AG09309 (cell line): ENCODE results near the gene WTIP.
"Not testable (repeated sequence)": the region's sequence is repeated elsewhere in the genome, so short reads cannot be mapped to it uniquely, and the experiment has no call there.

Source experiments
- DNase-seq: peaks from one replicate; pipeline ENCODE4 v3.0.0-alpha.2; 2010; ENCODE audit warnings: low read depth
- H3K4me3 ChIP-seq: 2 replicates; pipeline ENCODE4 v1.5.1; 2011; ENCODE audit warnings: mild to moderate bottlenecking, low read depth, low read length, moderate library complexity; ENCODE audit not compliant: control insufficient read depth
- TF ChIP-seq, protein P1 (sequence below): IDR thresholded peaks from 2 replicates; pipeline ENCODE4 v1.5.1; 2011; ENCODE audit warnings: mild to moderate bottlenecking, low read depth, low read length, inconsistent platforms; ENCODE audit not compliant: insufficient read depth, control insufficient read depth; ENCODE audit errors: missing control alignments

Gene WTIP

DNA sequence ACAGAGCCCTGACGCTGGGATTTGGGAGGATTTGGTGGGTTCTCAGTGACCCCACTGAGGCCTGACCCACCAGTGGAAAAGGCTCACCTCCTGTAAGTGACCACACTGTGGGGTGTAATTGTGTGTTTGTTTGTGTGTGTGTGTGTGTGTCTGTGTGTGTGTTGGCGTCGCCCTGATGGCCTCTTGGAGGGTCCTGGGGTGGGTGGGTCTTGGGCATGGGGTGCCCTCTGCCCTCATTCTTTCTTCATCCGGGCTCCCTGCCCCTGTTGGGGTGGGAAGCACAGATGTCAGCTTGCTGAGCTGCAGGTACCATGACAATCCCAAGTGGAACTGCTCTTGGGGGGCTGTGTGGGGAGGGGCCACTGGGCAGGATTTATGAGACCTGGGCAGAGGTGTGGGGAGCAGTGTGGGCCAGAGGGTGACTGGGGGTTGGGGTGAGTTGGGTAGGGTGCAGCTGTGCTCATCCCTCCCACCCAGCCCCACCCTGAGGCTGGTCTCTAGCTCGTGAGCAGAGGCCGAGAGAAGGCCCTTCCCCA, 22.8 kb downstream of the WTIP start:
- TF ChIP-seq, protein P1, sequence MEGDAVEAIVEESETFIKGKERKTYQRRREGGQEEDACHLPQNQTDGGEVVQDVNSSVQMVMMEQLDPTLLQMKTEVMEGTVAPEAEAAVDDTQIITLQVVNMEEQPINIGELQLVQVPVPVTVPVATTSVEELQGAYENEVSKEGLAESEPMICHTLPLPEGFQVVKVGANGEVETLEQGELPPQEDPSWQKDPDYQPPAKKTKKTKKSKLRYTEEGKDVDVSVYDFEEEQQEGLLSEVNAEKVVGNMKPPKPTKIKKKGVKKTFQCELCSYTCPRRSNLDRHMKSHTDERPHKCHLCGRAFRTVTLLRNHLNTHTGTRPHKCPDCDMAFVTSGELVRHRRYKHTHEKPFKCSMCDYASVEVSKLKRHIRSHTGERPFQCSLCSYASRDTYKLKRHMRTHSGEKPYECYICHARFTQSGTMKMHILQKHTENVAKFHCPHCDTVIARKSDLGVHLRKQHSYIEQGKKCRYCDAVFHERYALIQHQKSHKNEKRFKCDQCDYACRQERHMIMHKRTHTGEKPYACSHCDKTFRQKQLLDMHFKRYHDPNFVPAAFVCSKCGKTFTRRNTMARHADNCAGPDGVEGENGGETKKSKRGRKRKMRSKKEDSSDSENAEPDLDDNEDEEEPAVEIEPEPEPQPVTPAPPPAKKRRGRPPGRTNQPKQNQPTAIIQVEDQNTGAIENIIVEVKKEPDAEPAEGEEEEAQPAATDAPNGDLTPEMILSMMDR = no peak
- no peak for DNase-seq
- no peak overlapping the region for H3K4me3 ChIP-seq

DNA sequence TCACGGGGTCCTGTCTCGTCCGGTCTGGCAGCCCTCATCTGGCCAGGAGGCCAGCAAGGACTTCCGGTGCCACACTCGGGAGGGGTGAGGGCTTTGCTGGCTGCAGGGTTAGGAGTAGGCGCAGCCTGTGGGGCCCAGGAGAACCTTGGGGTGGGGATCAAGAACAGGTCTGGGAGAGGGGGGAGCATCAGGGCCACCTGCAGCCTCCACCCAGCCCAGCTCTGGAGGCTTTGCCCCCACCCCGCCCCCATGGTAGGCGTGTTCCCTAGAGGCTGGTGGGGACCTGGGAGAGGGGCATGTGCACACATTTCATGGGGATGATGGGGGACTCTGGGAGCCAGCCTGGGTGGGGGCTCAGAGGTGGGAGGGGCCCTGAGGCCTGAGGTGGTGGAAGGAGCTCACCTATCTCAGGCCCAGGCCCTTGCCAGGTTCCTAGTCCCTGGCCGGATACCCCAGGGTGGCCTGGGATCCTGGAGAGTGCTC, 23.3 kb downstream of the WTIP start:
- TF ChIP-seq, protein P1 = no peak
- no peak for DNase-seq
- no peak overlapping the region for H3K4me3 ChIP-seq

DNA sequence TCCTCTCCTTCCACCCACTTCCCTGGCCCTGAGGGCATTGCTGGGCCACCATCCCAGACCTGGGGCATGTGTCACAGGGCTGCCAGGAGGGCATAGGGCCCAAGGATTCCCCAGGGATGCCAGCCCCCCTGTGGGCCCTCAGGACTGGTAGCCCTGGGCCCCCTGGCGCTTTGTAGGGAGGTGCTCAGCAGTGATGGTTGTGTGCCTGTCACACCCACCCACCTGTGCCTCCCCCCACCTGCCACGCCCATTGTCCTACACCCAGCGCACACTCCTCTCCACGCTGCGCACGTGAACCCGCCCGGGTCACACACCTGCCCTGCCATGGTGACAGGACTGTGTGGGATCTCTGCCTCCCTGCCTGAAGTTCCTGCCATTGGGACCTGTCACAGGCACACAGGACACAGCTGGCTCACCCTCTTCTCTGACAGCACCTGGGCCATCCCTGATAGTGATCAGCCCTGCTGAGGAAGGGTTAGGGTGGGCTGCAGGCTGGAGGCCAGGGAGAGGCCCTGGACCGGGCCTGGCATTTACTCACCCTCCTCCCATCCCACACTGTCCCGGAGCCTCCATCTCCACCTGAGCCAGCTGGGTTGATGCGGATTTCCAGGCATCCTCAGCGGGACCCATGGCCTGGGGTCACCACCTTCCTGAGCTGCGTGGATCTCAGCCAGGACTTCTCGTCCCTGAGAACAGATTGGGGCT, 23.9 kb downstream of the WTIP start:
- H3K4me3 ChIP-seq = no peak overlapping the region
- no peak for DNase-seq
- TF ChIP-seq, protein P1 = no peak

DNA sequence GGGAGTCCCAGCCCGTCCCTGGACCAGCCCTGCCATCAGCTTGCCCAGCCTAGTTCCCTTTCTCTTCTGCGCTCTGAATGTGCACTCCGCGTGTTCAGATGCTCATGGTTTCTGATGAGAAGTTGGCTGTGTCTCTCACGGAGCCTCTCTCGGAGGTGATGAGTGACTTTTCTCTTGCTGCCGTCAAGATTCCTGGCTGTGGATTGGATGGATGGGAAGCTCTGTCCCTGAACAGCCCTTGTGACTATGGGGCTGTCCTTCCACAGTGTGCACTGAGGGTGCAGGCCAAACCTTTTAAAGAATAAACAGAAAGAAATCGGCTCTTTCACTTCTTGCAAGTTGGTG, 24.4 kb downstream of the WTIP start:
- DNase-seq = no peak
- no peak overlapping the region for H3K4me3 ChIP-seq
- TF ChIP-seq, protein P1 = no peak

DNA sequence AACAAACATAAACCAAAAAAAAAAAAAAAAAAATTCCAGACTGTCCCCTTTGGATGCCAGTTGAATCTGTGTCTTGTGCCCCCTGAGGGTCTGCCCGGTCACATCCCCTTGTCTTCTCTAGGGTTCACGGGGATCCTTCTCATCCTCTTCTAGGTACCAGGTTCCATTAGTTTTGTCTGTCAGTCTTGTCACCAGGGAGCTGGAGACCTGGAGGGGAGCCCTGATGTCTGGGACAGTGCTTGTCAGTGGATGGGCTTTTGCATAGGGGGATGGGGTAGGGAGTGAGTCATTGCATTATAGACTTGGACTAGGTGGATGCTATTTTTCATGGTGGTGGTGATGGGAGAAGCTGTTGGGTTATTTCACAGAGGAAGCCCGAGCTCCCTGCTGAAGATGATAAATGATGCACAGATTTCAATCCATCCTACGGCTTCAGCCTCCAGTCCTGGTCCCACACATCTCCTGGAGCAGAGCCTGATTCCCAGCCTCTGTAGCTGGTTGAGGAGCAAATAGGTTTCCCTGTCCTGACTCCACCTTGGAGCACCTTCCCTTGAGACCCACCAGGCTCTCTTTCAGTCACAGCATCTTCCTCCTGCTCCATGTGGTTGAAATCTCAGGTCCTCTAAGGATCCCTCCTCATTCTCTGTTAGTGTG, 26.0 kb downstream of the WTIP start:
- no peak overlapping the region for H3K4me3 ChIP-seq

DNA sequence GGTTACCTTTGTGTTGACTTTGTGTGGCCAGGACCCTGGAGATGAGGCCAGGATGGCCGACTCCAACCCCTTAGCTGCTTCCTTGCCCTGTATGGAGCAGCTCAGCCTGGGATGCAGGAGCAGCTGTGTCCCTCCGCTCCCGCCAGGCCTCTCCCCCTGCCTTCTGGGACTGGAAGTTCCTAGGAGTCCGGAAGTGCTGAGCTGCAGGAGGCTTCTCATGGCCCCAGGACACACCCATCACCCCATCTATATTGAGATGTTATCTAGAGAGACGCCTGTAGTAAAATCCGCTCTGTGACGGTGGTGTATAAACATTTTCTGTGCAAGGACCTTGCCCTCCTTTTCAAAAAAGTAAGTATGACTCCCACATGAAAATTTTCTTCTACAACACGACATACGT, 27.0 kb downstream of the WTIP start:
- TF ChIP-seq, protein P1 = no peak
- DNase-seq = no peak
- no peak overlapping the region for H3K4me3 ChIP-seq

More for the DNA sequence above, 26.0 kb downstream of the WTIP start:
- no peak for DNase-seq
- TF ChIP-seq, protein P1 = no peak

DNA sequence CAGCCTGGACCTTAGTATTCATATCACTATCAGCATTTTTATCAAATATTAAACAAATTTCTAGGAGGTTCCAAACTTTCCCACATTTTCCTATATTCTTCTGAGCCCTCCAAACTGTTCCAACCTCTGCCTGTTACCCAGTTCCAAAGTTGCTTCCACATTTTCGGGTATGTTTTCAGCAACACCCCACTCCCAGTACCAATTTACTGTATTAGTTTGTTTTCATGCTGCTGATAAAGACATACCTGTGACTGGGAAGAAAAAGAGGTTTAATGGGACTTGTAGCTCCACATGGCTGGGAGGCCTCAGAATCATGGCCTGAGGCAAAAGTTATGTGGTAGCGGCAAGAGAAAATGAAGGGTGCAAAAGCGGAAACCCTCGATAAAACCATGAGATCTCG, 29.3 kb downstream of the WTIP start:
- not testable (repeated sequence) for DNase-seq, H3K4me3 ChIP-seq
